ENCODE results near the gene TSPAN18.

DNA sequence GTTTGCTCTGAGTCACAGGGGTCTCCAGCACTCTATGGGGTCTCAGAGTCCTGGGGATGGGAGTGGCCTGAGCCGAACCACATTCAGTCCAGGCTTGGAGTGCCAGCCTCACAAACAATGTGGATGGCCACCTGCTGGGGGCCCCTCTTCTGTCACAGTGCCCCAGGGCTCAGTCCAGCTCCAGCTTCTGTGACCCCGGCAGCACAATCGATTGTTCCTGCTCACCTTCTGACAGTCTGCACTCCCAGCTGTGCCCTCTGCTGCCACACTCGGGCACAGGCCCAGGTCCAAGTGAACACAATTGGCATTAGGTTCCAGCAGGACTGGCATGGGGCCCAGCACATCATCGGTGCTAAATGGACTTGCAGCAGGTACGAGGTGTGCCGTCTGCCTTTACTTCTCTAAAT, 139.1 kb downstream of the TSPAN18 start:
- TF ChIP-seq POLR2A (IDR thresholded peaks at IDR 0.05), result no peak
- TF ChIP-seq POLR2AphosphoS5 (IDR thresholded peaks at IDR 0.05; ENCODE audit: insufficient read depth in 1 of 2, low read depth in 1 of 2), result no peak

All from vagina (tissue), 2 donors.